Chondrocyte (in vitro differentiated cells): ENCODE data around the gene PIGK. TPM values are rescaled to one million over a fixed set of nuclear protein-coding genes. Genes with fewer than 3 reads are reported as not detected.

ENCODE experiments used
- DNase-seq: peaks from one replicate; pipeline ENCODE4 v3.0.0; 2021; ENCODE audit warnings: mixed read lengths, low spot score
- H3K27ac Mint-ChIP-seq: one replicate; pipeline ENCODE4 v1.8.0; 2021; ENCODE audit warnings: mild to moderate bottlenecking, moderate library complexity, mixed read lengths; ENCODE audit not compliant: unreplicated experiment
- H3K27me3 Mint-ChIP-seq: 2 replicates; pipeline ENCODE4 v1.8.0; 2021; ENCODE audit warnings: low read depth, mixed read lengths
- H3K36me3 Mint-ChIP-seq: 2 replicates; pipeline ENCODE4 v1.8.0; 2021; ENCODE audit warnings: low read depth, mixed read lengths
- H3K4me1 Mint-ChIP-seq: 2 replicates; pipeline ENCODE4 v1.8.0; 2021; ENCODE audit warnings: low read depth, mild to moderate bottlenecking, mixed read lengths
- H3K4me3 Mint-ChIP-seq: one replicate; pipeline ENCODE4 v1.8.0; 2021; ENCODE audit warnings: mild to moderate bottlenecking, moderate library complexity, mixed read lengths; ENCODE audit not compliant: unreplicated experiment
- H3K9me3 Mint-ChIP-seq: 2 replicates; pipeline ENCODE4 v1.8.0; 2021; ENCODE audit warnings: low read depth, mixed read lengths
- CTCF ChIP-seq: fragments of 200-600 bp; sonication (generic); IDR thresholded peaks from 2 replicates; pipeline ENCODE4 v1.5.0; 2021; ENCODE audit warnings: antibody characterized with exemption, mild to moderate bottlenecking, moderate library complexity
- long read RNA-seq: library from polyadenylated mRNA; stranded (forward); transcript quantifications from one replicate; pipeline ENCODE4 v2.0.0, GENCODE V29; 2021
- total RNA-seq: library from RNA; stranded (reverse); gene quantifications from 3 replicates; pipeline ENCODE4 v1.2.1, GENCODE V29; 2021

The PIGK gene
- total RNA-seq, result 39.7 to 56.4 TPM (median 41.5 TPM) in 3 replicates
- long read RNA-seq, full-length matches to known transcripts, result 74 of 79 reads
- long read RNA-seq, partial matches to known transcripts, result 2 of 79 reads
- long read RNA-seq, other reads (novel, unspliced or antisense), result 3 of 79 reads

GRCh38 chr1:77219166-77219887, at the start of gene PIGK:
Gene PIGK (minus strand): TSS chr1:77219430. CDS start chr1:77219402, 28 bp downstream.
- peaks cover 32% of the 10 kb centered on the region for H3K4me1 Mint-ChIP-seq
- peak; percentile 58 for TF ChIP-seq CTCF
- peak within 1 kb of the TSS; percentile 81 for H3K27ac Mint-ChIP-seq
- H3K4me3 Mint-ChIP-seq, result peak within 1 kb of the TSS; percentile 82
- no peaks in the 10 kb centered on the region for H3K9me3 Mint-ChIP-seq
- DNase-seq, result peak; percentile 94
- peaks cover 8% of the 10 kb centered on the region for H3K36me3 Mint-ChIP-seq
- no peaks in the 10 kb centered on the region for H3K27me3 Mint-ChIP-seq

GRCh38 chr1:77267035-77267434, 47.8 kb upstream of the PIGK start:
- no peaks in the 10 kb centered on the region for H3K36me3 Mint-ChIP-seq
- H3K27me3 Mint-ChIP-seq, result peaks cover 4% of the 10 kb centered on the region
- H3K27ac Mint-ChIP-seq, result no peak overlapping the region
- peaks cover 10% of the 10 kb centered on the region for H3K4me1 Mint-ChIP-seq
- no peak for TF ChIP-seq CTCF
- DNase-seq, result no peak
- no peak overlapping the region for H3K4me3 Mint-ChIP-seq
- no peaks in the 10 kb centered on the region for H3K9me3 Mint-ChIP-seq

GRCh38 chr1:77265180-77265579, 46.0 kb upstream of the PIGK start:
- DNase-seq, result no peak
- Mint-ChIP-seq H3K4me1 (no peaks in the 10 kb centered on the region), H3K27ac (no peak overlapping the region), H3K27me3 (peaks cover 4% of the 10 kb centered on the region), H3K4me3 (no peak overlapping the region), H3K36me3 (no peaks in the 10 kb centered on the region), H3K9me3 (no peaks in the 10 kb centered on the region)
- no peak for TF ChIP-seq CTCF

- no peak for TF ChIP-seq CTCF
- Mint-ChIP-seq H3K27me3 (peaks cover 6% of the 10 kb centered on the region), H3K36me3 (no peaks in the 10 kb centered on the region), H3K4me3 (no peak overlapping the region), H3K9me3 (no peaks in the 10 kb centered on the region), H3K27ac (no peak overlapping the region), H3K4me1 (no peaks in the 10 kb centered on the region)
- no peak for DNase-seq
Observed at GRCh38 chr1:77263708-77264107, 44.5 kb upstream of the PIGK start.

- Mint-ChIP-seq H3K4me3 (no peak overlapping the region), H3K4me1 (no peaks in the 10 kb centered on the region), H3K9me3 (peaks cover 73% of the 10 kb centered on the region), H3K36me3 (peaks cover 23% of the 10 kb centered on the region), H3K27ac (no peak overlapping the region), H3K27me3 (no peaks in the 10 kb centered on the region)
- DNase-seq, result no peak
- TF ChIP-seq CTCF, result no peak
Observed at GRCh38 chr1:77253211-77253610, 34.0 kb upstream of the PIGK start.
